ENCODE data around the gene AARS2.

GRCh38 chr6:44268095-44268628, 45.0 kb downstream of the AARS2 start:
- peak; percentile 96 for TF ChIP-seq CTCF (IDR thresholded peaks at IDR 0.05; ENCODE audit: low read length)
- TF ChIP-seq EZH2 (IDR thresholded peaks at IDR 0.05; ENCODE audit: borderline replicate concordance, low read length), result no peak

Measured in OCI-LY1 (cell line).